ENCODE results near the gene EXOC2. TPM values are rescaled to one million over a fixed set of nuclear protein-coding genes. Genes with fewer than 3 reads are reported as not detected.

EXOC2 gene
- total RNA-seq, 1 donor from 2014 or later = 31.3 TPM

- no peak for DNase-seq
- Mint-ChIP-seq H3K9me3 (ENCODE audit: unreplicated experiment) (peaks cover 2% of the 10 kb centered on the region), H3K36me3 (ENCODE audit: unreplicated experiment) (no peaks in the 10 kb centered on the region), H3K27me3 (ENCODE audit: unreplicated experiment) (peaks cover 3% of the 10 kb centered on the region), H3K27ac (ENCODE audit: unreplicated experiment) (no peak overlapping the region), H3K4me3 (ENCODE audit: unreplicated experiment) (no peak overlapping the region), H3K4me1 (ENCODE audit: low read depth, unreplicated experiment) (peaks cover 3% of the 10 kb centered on the region)
- TF ChIP-seq CTCF (IDR thresholded peaks at IDR 0.05; ENCODE audit: partially characterized antibody, unreplicated experiment) = no peak
Measured at GRCh38 chr6:708237-708598, 15.3 kb upstream of the EXOC2 start.

- H3K27ac Mint-ChIP-seq (ENCODE audit: unreplicated experiment) = no peak overlapping the region
- no peak overlapping the region for H3K4me3 Mint-ChIP-seq (ENCODE audit: unreplicated experiment)
- peaks cover 2% of the 10 kb centered on the region for H3K9me3 Mint-ChIP-seq (ENCODE audit: unreplicated experiment)
- no peak for DNase-seq
- H3K27me3 Mint-ChIP-seq (ENCODE audit: unreplicated experiment) = peaks cover 3% of the 10 kb centered on the region
- peaks cover 3% of the 10 kb centered on the region for H3K4me1 Mint-ChIP-seq (ENCODE audit: low read depth, unreplicated experiment)
- no peaks in the 10 kb centered on the region for H3K36me3 Mint-ChIP-seq (ENCODE audit: unreplicated experiment)
- no peak for TF ChIP-seq CTCF (IDR thresholded peaks at IDR 0.05; ENCODE audit: partially characterized antibody, unreplicated experiment)
Measured at GRCh38 chr6:707576-708236, 14.8 kb upstream of the EXOC2 start.

GRCh38 chr6:706819-707381 lies 14.0 kb upstream of the EXOC2 start:
- no peak overlapping the region for H3K4me3 Mint-ChIP-seq (ENCODE audit: unreplicated experiment)
- H3K27me3 Mint-ChIP-seq (ENCODE audit: unreplicated experiment) = peaks cover 3% of the 10 kb centered on the region
- H3K4me1 Mint-ChIP-seq (ENCODE audit: low read depth, unreplicated experiment) = peaks cover 3% of the 10 kb centered on the region
- DNase-seq = no peak
- H3K9me3 Mint-ChIP-seq (ENCODE audit: unreplicated experiment) = peaks cover 2% of the 10 kb centered on the region
- no peak overlapping the region for H3K27ac Mint-ChIP-seq (ENCODE audit: unreplicated experiment)
- TF ChIP-seq CTCF (IDR thresholded peaks at IDR 0.05; ENCODE audit: partially characterized antibody, unreplicated experiment) = no peak
- no peaks in the 10 kb centered on the region for H3K36me3 Mint-ChIP-seq (ENCODE audit: unreplicated experiment)

GRCh38 chr6:706146-706545 lies 13.2 kb upstream of the EXOC2 start:
- no peak for DNase-seq
- Mint-ChIP-seq H3K9me3 (ENCODE audit: unreplicated experiment) (peaks cover 2% of the 10 kb centered on the region), H3K36me3 (ENCODE audit: unreplicated experiment) (no peaks in the 10 kb centered on the region), H3K4me3 (ENCODE audit: unreplicated experiment) (no peak overlapping the region), H3K27ac (ENCODE audit: unreplicated experiment) (no peak overlapping the region), H3K4me1 (ENCODE audit: low read depth, unreplicated experiment) (peaks cover 3% of the 10 kb centered on the region), H3K27me3 (ENCODE audit: unreplicated experiment) (peaks cover 3% of the 10 kb centered on the region)
- TF ChIP-seq CTCF (IDR thresholded peaks at IDR 0.05; ENCODE audit: partially characterized antibody, unreplicated experiment) = no peak

GRCh38 chr6:705047-705446 lies 12.1 kb upstream of the EXOC2 start:
- peaks cover 2% of the 10 kb centered on the region for H3K9me3 Mint-ChIP-seq (ENCODE audit: unreplicated experiment)
- peaks cover 3% of the 10 kb centered on the region for H3K27me3 Mint-ChIP-seq (ENCODE audit: unreplicated experiment)
- no peak overlapping the region for H3K4me3 Mint-ChIP-seq (ENCODE audit: unreplicated experiment)
- DNase-seq = no peak
- H3K36me3 Mint-ChIP-seq (ENCODE audit: unreplicated experiment) = no peaks in the 10 kb centered on the region
- H3K4me1 Mint-ChIP-seq (ENCODE audit: low read depth, unreplicated experiment) = no peaks in the 10 kb centered on the region
- TF ChIP-seq CTCF (IDR thresholded peaks at IDR 0.05; ENCODE audit: partially characterized antibody, unreplicated experiment) = no peak
- H3K27ac Mint-ChIP-seq (ENCODE audit: unreplicated experiment) = no peak overlapping the region
